ENCODE results near the gene GOLGA8S.
"Not testable (repeated sequence)": the region's sequence is repeated elsewhere in the genome, so short reads cannot be mapped to it uniquely, and the experiment has no call there.

DNA sequence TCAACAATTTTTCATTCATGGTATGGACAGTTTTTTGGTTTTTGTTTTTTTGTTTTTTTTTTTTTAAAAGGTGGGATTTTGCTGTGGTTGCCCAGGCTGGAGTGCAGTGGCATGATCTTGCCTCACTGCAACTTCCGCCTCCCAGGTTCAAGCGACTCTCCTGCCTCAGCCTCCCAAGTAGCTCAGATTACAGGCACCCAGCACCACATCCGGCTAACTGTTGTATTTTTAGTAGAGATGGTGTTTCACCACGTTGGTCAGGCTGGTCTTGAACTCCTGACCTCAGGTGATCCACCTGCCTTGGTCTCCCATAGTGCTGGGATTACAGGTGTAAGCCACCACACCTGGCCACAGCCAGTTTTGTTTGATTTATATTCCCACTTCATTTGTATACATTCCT is 16.6 kb downstream of the GOLGA8S start:
- TF ChIP-seq, protein P1, sequence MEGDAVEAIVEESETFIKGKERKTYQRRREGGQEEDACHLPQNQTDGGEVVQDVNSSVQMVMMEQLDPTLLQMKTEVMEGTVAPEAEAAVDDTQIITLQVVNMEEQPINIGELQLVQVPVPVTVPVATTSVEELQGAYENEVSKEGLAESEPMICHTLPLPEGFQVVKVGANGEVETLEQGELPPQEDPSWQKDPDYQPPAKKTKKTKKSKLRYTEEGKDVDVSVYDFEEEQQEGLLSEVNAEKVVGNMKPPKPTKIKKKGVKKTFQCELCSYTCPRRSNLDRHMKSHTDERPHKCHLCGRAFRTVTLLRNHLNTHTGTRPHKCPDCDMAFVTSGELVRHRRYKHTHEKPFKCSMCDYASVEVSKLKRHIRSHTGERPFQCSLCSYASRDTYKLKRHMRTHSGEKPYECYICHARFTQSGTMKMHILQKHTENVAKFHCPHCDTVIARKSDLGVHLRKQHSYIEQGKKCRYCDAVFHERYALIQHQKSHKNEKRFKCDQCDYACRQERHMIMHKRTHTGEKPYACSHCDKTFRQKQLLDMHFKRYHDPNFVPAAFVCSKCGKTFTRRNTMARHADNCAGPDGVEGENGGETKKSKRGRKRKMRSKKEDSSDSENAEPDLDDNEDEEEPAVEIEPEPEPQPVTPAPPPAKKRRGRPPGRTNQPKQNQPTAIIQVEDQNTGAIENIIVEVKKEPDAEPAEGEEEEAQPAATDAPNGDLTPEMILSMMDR (conservative IDR thresholded peaks at IDR 0.05; ENCODE audit: low read length) = not testable (repeated sequence)
- not testable (repeated sequence) for TF ChIP-seq EZH2phosphoT487 (IDR thresholded peaks at IDR 0.05; ENCODE audit: borderline replicate concordance, low read depth, low read length)

Measured in OCI-LY7 (cell line).